Osteocyte (in vitro differentiated cells): Measurements from ENCODE around the gene DNAH9. TPM values are rescaled to one million over a fixed set of nuclear protein-coding genes. Genes with fewer than 3 reads are reported as not detected.

Experiments used
- DNase-seq: peaks from one replicate; pipeline ENCODE4 v3.0.0; 2021; ENCODE audit warnings: mixed read lengths; ENCODE audit not compliant: unreplicated experiment; ENCODE audit errors: extremely low spot score
- H3K27ac Mint-ChIP-seq: one replicate; pipeline ENCODE4 v1.8.0; 2021; ENCODE audit warnings: mild to moderate bottlenecking, mixed read lengths; ENCODE audit not compliant: unreplicated experiment
- H3K27me3 Mint-ChIP-seq: one replicate; pipeline ENCODE4 v1.8.0; 2021; ENCODE audit warnings: mixed read lengths; ENCODE audit not compliant: unreplicated experiment
- H3K36me3 Mint-ChIP-seq: one replicate; pipeline ENCODE4 v1.8.0; 2021; ENCODE audit warnings: mixed read lengths; ENCODE audit not compliant: unreplicated experiment
- H3K4me1 Mint-ChIP-seq: one replicate; pipeline ENCODE4 v1.8.0; 2021; ENCODE audit warnings: mixed read lengths; ENCODE audit not compliant: unreplicated experiment
- H3K4me3 Mint-ChIP-seq: one replicate; pipeline ENCODE4 v1.8.0; 2021; ENCODE audit warnings: mild to moderate bottlenecking, moderate library complexity, mixed read lengths; ENCODE audit not compliant: unreplicated experiment
- H3K9me3 Mint-ChIP-seq: one replicate; pipeline ENCODE4 v1.8.0; 2021; ENCODE audit warnings: mixed read lengths; ENCODE audit not compliant: unreplicated experiment
- CTCF ChIP-seq: fragments of 200-600 bp; sonication (generic); IDR thresholded peaks from 2 replicates; pipeline ENCODE4 v1.5.0; 2021; ENCODE audit warnings: antibody characterized with exemption, mild to moderate bottlenecking, moderate library complexity
- total RNA-seq: library from RNA; stranded (reverse); gene quantifications from 2 replicates; pipeline ENCODE4 v1.2.1, GENCODE V29; 2021

The DNAH9 gene
- total RNA-seq, 1 donor from 2014 or later, result not detected

- H3K4me3 Mint-ChIP-seq, result no peak overlapping the region
- DNase-seq, result no peak
- peaks cover 30% of the 10 kb centered on the region for H3K9me3 Mint-ChIP-seq
- no peaks in the 10 kb centered on the region for H3K36me3 Mint-ChIP-seq
- H3K27ac Mint-ChIP-seq, result no peak overlapping the region
- H3K4me1 Mint-ChIP-seq, result no peaks in the 10 kb centered on the region
- no peaks in the 10 kb centered on the region for H3K27me3 Mint-ChIP-seq
- TF ChIP-seq CTCF, result no peak
Measured at GRCh38 chr17:11780621-11781020, 182.4 kb downstream of the DNAH9 start.

- no peak for DNase-seq
- H3K9me3 Mint-ChIP-seq, result peaks cover 24% of the 10 kb centered on the region
- H3K4me3 Mint-ChIP-seq, result no peak overlapping the region
- H3K4me1 Mint-ChIP-seq, result no peaks in the 10 kb centered on the region
- H3K36me3 Mint-ChIP-seq, result no peaks in the 10 kb centered on the region
- TF ChIP-seq CTCF, result no peak
- H3K27ac Mint-ChIP-seq, result no peak overlapping the region
- no peaks in the 10 kb centered on the region for H3K27me3 Mint-ChIP-seq
Measured at GRCh38 chr17:11786711-11787438, 188.6 kb downstream of the DNAH9 start.

GRCh38 chr17:11795906-11796305, 197.6 kb downstream of the DNAH9 start:
- H3K36me3 Mint-ChIP-seq, result no peaks in the 10 kb centered on the region
- TF ChIP-seq CTCF, result no peak
- H3K27ac Mint-ChIP-seq, result no peak overlapping the region
- no peak for DNase-seq
- no peak overlapping the region for H3K4me3 Mint-ChIP-seq
- H3K9me3 Mint-ChIP-seq, result peaks cover 13% of the 10 kb centered on the region
- H3K27me3 Mint-ChIP-seq, result no peaks in the 10 kb centered on the region
- no peaks in the 10 kb centered on the region for H3K4me1 Mint-ChIP-seq

GRCh38 chr17:11797803-11798202, 199.5 kb downstream of the DNAH9 start:
- Mint-ChIP-seq H3K27me3 (no peaks in the 10 kb centered on the region), H3K36me3 (no peaks in the 10 kb centered on the region), H3K9me3 (peaks cover 12% of the 10 kb centered on the region), H3K27ac (no peak overlapping the region), H3K4me1 (no peaks in the 10 kb centered on the region), H3K4me3 (no peak overlapping the region)
- TF ChIP-seq CTCF, result no peak
- DNase-seq, result no peak

GRCh38 chr17:11803231-11803969, 205.1 kb downstream of the DNAH9 start:
- Mint-ChIP-seq H3K36me3 (no peaks in the 10 kb centered on the region), H3K27ac (no peak overlapping the region), H3K9me3 (no peaks in the 10 kb centered on the region), H3K4me1 (no peaks in the 10 kb centered on the region), H3K27me3 (no peaks in the 10 kb centered on the region), H3K4me3 (no peak overlapping the region)
- no peak for TF ChIP-seq CTCF
- peak; percentile 38 for DNase-seq
